DOHH2 (cell line): ENCODE data around the gene TNFRSF19.

Source experiments
- H3F3A ChIP-seq: fragments of 200-600 bp; sonication (generic), shearing (Covaris generic); 2 replicates; pipeline ENCODE4 v1.6.0; 2016; ENCODE audit warnings: antibody characterized with exemption, mild to moderate bottlenecking; ENCODE audit not compliant: control insufficient read depth, insufficient read depth
- H3K27ac ChIP-seq: fragments of 200-600 bp; sonication (generic); 2 replicates; pipeline ENCODE4 v1.5.1; 2014; ENCODE audit warnings: low read depth, mild to moderate bottlenecking, low read length, moderate library complexity
- H3K27me3 ChIP-seq: fragments of 200-600 bp; sonication (generic); 2 replicates; pipeline ENCODE4 v1.6.1; 2014; ENCODE audit warnings: mild to moderate bottlenecking, low read length, mixed read lengths; ENCODE audit not compliant: control insufficient read depth
- H3K36me3 ChIP-seq: fragments of 200-600 bp; sonication (generic); 2 replicates; pipeline ENCODE4 v1.6.1; 2014; ENCODE audit warnings: mild to moderate bottlenecking, low read length, moderate library complexity, mixed read lengths; ENCODE audit not compliant: control insufficient read depth
- H3K4me1 ChIP-seq: fragments of 200-600 bp; sonication (generic); 2 replicates; pipeline ENCODE4 v1.6.1; 2014; ENCODE audit warnings: mild to moderate bottlenecking, low read length, mixed read lengths; ENCODE audit not compliant: control insufficient read depth
- H3K4me2 ChIP-seq: fragments of 200-600 bp; sonication (generic); 2 replicates; pipeline ENCODE4 v1.6.0; 2014; ENCODE audit warnings: mild to moderate bottlenecking, low read length, moderate library complexity
- H3K4me3 ChIP-seq: fragments of 200-600 bp; sonication (generic); 2 replicates; pipeline ENCODE4 v1.5.1; 2014; ENCODE audit warnings: mild to moderate bottlenecking, low read length, mixed read lengths
- H3K79me2 ChIP-seq: fragments of 200-600 bp; sonication (generic); 2 replicates; pipeline ENCODE4 v1.6.1; 2014; ENCODE audit warnings: mild to moderate bottlenecking, low read length, mixed read lengths; ENCODE audit not compliant: control insufficient read depth
- H3K9me2 ChIP-seq: fragments of 200-600 bp; sonication (generic); replicated peaks from 2 replicates; pipeline ENCODE4 v1.6.1; 2014; ENCODE audit warnings: mild to moderate bottlenecking, low read length, mixed read lengths; ENCODE audit not compliant: control insufficient read depth
- H3K9me3 ChIP-seq: fragments of 200-600 bp; sonication (generic); 2 replicates; pipeline ENCODE4 v1.6.1; 2014; ENCODE audit warnings: antibody characterized with exemption, low read length, mixed read lengths; ENCODE audit not compliant: control insufficient read depth, insufficient read depth
- H4K20me1 ChIP-seq: fragments of 200-600 bp; sonication (generic); 2 replicates; pipeline ENCODE4 v1.6.0; 2014; ENCODE audit warnings: low read depth, mild to moderate bottlenecking, antibody characterized with exemption, low read length, moderate library complexity; ENCODE audit not compliant: control insufficient read depth, insufficient read depth
- EZH2phosphoT487 ChIP-seq: fragments of 200-600 bp; sonication (generic); IDR thresholded peaks from 2 replicates; pipeline ENCODE4 v1.6.1; 2017; ENCODE audit warnings: borderline replicate concordance, mild to moderate bottlenecking, antibody characterized with exemption, low read length, moderate library complexity, mixed read lengths
- TF ChIP-seq, protein P1 (sequence below): fragments of 200-600 bp; sonication (generic); IDR thresholded peaks from one replicate; pipeline ENCODE4 v1.5.1; 2014; ENCODE audit warnings: antibody characterized with exemption, mild to moderate bottlenecking, low read depth, low read length; ENCODE audit not compliant: poor library complexity, severe bottlenecking

TNFRSF19 gene

GRCh38 chr13:23612182-23612581 lies 42.0 kb downstream of the TNFRSF19 start:
- H3K4me1 ChIP-seq, result no peaks in the 10 kb centered on the region
- H3K4me2 ChIP-seq, result no peak overlapping the region
- H3K79me2 ChIP-seq, result no peaks in the 10 kb centered on the region
- no peaks in the 10 kb centered on the region for H3K9me2 ChIP-seq
- peaks cover 8% of the 10 kb centered on the region; the same call in 1 of the 2 replicates for H3K27me3 ChIP-seq
- TF ChIP-seq, protein P1, sequence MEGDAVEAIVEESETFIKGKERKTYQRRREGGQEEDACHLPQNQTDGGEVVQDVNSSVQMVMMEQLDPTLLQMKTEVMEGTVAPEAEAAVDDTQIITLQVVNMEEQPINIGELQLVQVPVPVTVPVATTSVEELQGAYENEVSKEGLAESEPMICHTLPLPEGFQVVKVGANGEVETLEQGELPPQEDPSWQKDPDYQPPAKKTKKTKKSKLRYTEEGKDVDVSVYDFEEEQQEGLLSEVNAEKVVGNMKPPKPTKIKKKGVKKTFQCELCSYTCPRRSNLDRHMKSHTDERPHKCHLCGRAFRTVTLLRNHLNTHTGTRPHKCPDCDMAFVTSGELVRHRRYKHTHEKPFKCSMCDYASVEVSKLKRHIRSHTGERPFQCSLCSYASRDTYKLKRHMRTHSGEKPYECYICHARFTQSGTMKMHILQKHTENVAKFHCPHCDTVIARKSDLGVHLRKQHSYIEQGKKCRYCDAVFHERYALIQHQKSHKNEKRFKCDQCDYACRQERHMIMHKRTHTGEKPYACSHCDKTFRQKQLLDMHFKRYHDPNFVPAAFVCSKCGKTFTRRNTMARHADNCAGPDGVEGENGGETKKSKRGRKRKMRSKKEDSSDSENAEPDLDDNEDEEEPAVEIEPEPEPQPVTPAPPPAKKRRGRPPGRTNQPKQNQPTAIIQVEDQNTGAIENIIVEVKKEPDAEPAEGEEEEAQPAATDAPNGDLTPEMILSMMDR, result no peak
- no peak for TF ChIP-seq EZH2phosphoT487
- no peaks in the 10 kb centered on the region for H3K9me3 ChIP-seq
- no peak overlapping the region for H3K27ac ChIP-seq
- no peak overlapping the region for H3K4me3 ChIP-seq
- no peaks in the 10 kb centered on the region for H3F3A ChIP-seq
- no peaks in the 10 kb centered on the region for H3K36me3 ChIP-seq
- no peaks in the 10 kb centered on the region for H4K20me1 ChIP-seq

DNA sequence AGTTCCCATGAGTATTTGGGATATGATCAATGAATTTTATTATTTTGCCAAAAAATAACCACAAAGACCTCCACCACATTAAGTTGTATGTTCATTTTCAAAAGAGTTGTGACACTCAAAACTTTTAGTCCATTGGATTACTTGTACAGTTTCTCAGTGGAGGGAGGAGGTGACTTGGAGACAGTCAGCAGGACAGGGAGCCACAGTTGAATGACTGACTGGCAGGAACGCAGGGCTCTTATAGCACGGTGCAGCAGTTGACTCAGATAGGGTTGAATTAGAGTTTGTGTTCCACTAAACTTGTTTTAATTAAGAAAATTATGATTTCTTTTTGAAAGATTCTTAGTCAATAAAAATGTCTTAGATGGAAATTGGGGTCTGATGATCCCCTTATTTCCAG lies 42.5 kb downstream of the TNFRSF19 start:
- no peaks in the 10 kb centered on the region for H3K9me3 ChIP-seq
- no peaks in the 10 kb centered on the region for H3F3A ChIP-seq
- no peak overlapping the region for H3K4me2 ChIP-seq
- H3K4me3 ChIP-seq, result no peak overlapping the region
- H4K20me1 ChIP-seq, result no peaks in the 10 kb centered on the region
- H3K4me1 ChIP-seq, result no peaks in the 10 kb centered on the region
- H3K36me3 ChIP-seq, result no peaks in the 10 kb centered on the region
- H3K27ac ChIP-seq, result no peak overlapping the region
- H3K27me3 ChIP-seq, result peaks cover 8% of the 10 kb centered on the region; the same call in 1 of the 2 replicates
- H3K9me2 ChIP-seq, result no peaks in the 10 kb centered on the region
- TF ChIP-seq, protein P1, result no peak
- no peak for TF ChIP-seq EZH2phosphoT487
- H3K79me2 ChIP-seq, result no peaks in the 10 kb centered on the region

- H3F3A ChIP-seq, result no peaks in the 10 kb centered on the region
- H3K4me3 ChIP-seq, result no peak overlapping the region
- no peaks in the 10 kb centered on the region for H3K4me1 ChIP-seq
- H3K36me3 ChIP-seq, result no peaks in the 10 kb centered on the region
- no peak for TF ChIP-seq EZH2phosphoT487
- TF ChIP-seq, protein P1, result no peak
- H4K20me1 ChIP-seq, result no peaks in the 10 kb centered on the region
- H3K27ac ChIP-seq, result no peak overlapping the region
- H3K9me3 ChIP-seq, result no peaks in the 10 kb centered on the region
- H3K9me2 ChIP-seq, result no peaks in the 10 kb centered on the region
- no peaks in the 10 kb centered on the region for H3K79me2 ChIP-seq
- H3K27me3 ChIP-seq, result peaks cover 8% of the 10 kb centered on the region; the same call in 1 of the 2 replicates
- H3K4me2 ChIP-seq, result no peak overlapping the region
Measured at GRCh38 chr13:23613596-23613995, 43.4 kb downstream of the TNFRSF19 start.
